ENCODE results near the gene MAN1A1.

DNA sequence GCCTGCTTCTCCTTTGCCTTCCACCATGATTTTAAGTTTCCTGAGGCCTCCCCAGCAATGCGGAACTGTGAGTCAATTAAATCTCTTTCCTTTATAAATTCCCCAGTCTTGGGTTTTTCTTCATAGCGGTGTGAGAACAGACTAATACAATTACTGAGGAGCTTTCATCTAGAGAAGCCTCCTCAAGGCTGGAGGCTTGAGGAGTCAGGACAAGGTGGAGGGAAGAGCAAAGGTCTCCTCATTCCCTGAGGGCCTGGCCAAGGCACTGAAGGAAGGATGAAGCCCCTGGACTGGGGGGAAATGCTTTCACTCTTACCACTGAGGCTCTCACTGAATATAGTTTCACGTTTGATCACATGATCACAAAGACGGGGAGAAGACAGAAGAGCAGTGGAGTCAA lies 118.2 kb downstream of the MAN1A1 start:
- TF ChIP-seq CTCF (IDR thresholded peaks at IDR 0.05; ENCODE audit: insufficient read depth, low read length, poor library complexity, severe bottlenecking) (no peak), EZH2phosphoT487 (conservative IDR thresholded peaks at IDR 0.05; ENCODE audit: low read length) (no peak)

Measured in SU-DHL-6 (cell line).